Erythroblast (primary cell): ENCODE data around the gene TMA7.

Experiments
- GATA1 ChIP-seq: IDR thresholded peaks from 2 replicates; pipeline ENCODE4 v1.6.1; 2011; ENCODE audit warnings: low read depth, mild to moderate bottlenecking, control low read depth, low read length, moderate library complexity
- POLR2A ChIP-seq: IDR thresholded peaks from 2 replicates; pipeline ENCODE4 v1.6.1; 2011; ENCODE audit warnings: mild to moderate bottlenecking, low read length

DNA sequence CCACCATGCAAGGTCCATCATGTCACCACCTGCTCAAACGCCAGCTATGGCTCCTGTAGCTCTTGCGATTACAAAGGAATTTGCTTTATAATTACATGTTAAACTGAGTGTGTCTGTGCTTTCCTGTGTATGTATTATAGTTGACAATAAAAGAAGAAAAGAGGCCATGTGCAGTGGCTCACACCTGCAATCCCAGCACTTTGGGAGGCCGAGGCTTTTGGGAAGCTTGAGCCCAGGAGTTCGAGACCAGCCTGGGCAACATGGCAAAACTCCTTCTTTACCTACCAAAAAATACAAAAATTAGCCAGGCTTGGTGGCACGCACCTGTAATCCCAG lies 33.5 kb downstream of the TMA7 start:
- TF ChIP-seq POLR2A (no peak), GATA1 (no peak)
